Mammary epithelial cell (primary cell): Measurements from ENCODE around the gene KCTD6.

Source experiments
- EZH2 ChIP-seq: IDR thresholded peaks from 2 replicates; pipeline ENCODE4 v1.6.1; 2012; ENCODE audit warnings: low read length, inconsistent platforms, borderline replicate concordance
- TF ChIP-seq, protein P1 (sequence below), 2 donors: IDR thresholded peaks in 1 of 2; conservative IDR thresholded peaks in 1 of 2; 2 replicates each; pipeline ENCODE4 v1.5.1; 2011 to 2012; ENCODE audit warnings: inconsistent platforms in 2 of 2, low read length in 2 of 2, mild to moderate bottlenecking in 2 of 2, control low read depth in 1 of 2, low read depth in 1 of 2; ENCODE audit not compliant: insufficient read depth in 1 of 2; ENCODE audit errors: extremely low read depth in 1 of 2

DNA sequence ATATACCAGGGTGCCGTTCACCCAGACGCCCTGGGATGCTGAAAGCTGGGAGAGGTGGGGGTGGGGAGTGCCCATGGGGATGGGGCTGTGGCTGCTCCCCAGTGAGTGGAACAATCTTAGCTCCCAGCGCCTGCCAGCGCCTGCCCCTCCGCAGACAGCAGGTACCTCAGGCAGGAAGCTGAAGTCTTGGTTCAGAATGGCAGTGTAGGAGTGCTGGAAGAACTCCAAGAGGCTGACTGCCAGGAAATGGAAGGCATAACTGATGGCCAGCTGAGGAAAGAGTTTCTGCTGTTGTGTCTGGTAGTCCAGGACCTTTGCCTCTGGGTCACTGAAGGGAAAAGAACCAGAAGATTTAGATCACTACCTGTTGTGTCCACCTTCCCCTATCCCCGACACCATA, 36.7 kb downstream of the KCTD6 start:
- TF ChIP-seq EZH2 = no peak
- TF ChIP-seq, protein P1, sequence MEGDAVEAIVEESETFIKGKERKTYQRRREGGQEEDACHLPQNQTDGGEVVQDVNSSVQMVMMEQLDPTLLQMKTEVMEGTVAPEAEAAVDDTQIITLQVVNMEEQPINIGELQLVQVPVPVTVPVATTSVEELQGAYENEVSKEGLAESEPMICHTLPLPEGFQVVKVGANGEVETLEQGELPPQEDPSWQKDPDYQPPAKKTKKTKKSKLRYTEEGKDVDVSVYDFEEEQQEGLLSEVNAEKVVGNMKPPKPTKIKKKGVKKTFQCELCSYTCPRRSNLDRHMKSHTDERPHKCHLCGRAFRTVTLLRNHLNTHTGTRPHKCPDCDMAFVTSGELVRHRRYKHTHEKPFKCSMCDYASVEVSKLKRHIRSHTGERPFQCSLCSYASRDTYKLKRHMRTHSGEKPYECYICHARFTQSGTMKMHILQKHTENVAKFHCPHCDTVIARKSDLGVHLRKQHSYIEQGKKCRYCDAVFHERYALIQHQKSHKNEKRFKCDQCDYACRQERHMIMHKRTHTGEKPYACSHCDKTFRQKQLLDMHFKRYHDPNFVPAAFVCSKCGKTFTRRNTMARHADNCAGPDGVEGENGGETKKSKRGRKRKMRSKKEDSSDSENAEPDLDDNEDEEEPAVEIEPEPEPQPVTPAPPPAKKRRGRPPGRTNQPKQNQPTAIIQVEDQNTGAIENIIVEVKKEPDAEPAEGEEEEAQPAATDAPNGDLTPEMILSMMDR (conservative IDR thresholded peaks at IDR 0.05 in 1 of 2, IDR thresholded peaks at IDR 0.05 in 1 of 2; ENCODE audit: extremely low read depth in 1 of 2, insufficient read depth in 1 of 2, low read depth in 1 of 2, low read length in 2 of 2) = no peak
